Muscle layer of colon (tissue), 2 donors: ENCODE measurements around the gene FCGR3A.

ENCODE experiments used
- H3K27ac ChIP-seq: one replicate; pipeline ENCODE4 v1.7.0; 2013; ENCODE audit warnings: low read depth, mild to moderate bottlenecking, low read length, moderate library complexity
- H3K27me3 ChIP-seq, 2 donors: one replicate each; pipeline ENCODE4 v1.7.0; 2013; ENCODE audit warnings: low read length in 2 of 2, mild to moderate bottlenecking in 2 of 2; ENCODE audit not compliant: insufficient read depth in 2 of 2, control insufficient read depth in 1 of 2
- H3K36me3 ChIP-seq: one replicate; pipeline ENCODE4 v1.7.0; 2013; ENCODE audit warnings: mild to moderate bottlenecking, low read length; ENCODE audit not compliant: insufficient read depth
- H3K4me1 ChIP-seq: one replicate; pipeline ENCODE4 v1.7.0; 2013; ENCODE audit warnings: mild to moderate bottlenecking, low read length; ENCODE audit not compliant: insufficient read depth
- H3K4me3 ChIP-seq, 2 donors: one replicate each; pipeline ENCODE4 v1.7.0; 2013; ENCODE audit warnings: low read length in 2 of 2, low read depth in 1 of 2, mild to moderate bottlenecking in 1 of 2, moderate library complexity in 1 of 2
- H3K9ac ChIP-seq: one replicate; pipeline ENCODE4 v1.7.0; 2013; ENCODE audit warnings: low read length
- H3K9me3 ChIP-seq: one replicate; pipeline ENCODE4 v1.7.0; 2013; ENCODE audit warnings: mild to moderate bottlenecking, low read length
- donor health status: abdominal sarcoma.
- donor health status: Adenocarcinoma of cecum.

Gene FCGR3A

DNA sequence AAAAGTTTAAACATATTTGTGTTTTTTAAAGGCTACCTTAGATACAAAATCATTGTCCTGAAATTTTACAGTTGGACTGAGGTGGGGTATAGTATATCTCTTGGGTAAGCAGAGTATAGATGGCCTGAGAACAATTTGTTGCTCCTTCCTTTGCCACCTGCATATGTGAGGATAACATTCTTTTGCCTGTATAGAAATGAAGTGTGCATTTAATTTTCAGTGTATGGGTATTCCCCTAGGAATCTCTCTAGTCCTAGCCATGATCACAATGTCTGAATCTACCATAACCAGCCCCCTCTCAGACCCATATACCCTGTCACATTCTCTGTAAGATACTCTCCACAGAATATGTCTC, 46.2 kb downstream of the FCGR3A start:
- H3K4me3 ChIP-seq: no peak overlapping the region
- H3K9me3 ChIP-seq: no peaks in the 10 kb centered on the region
- no peaks in the 10 kb centered on the region for H3K36me3 ChIP-seq
- H3K27ac ChIP-seq: no peak overlapping the region
- peaks cover 0 to 4% of the 10 kb centered on the region in 2 donors for H3K27me3 ChIP-seq
- H3K4me1 ChIP-seq: no peaks in the 10 kb centered on the region
- H3K9ac ChIP-seq: no peak overlapping the region

GRCh38 chr1:161502641-161503393, 46.8 kb downstream of the FCGR3A start:
- Histone ChIP-seq H3K4me1 (no peaks in the 10 kb centered on the region), H3K27me3 (peaks cover 0 to 4% of the 10 kb centered on the region in 2 donors), H3K4me3 (no peak overlapping the region), H3K36me3 (no peaks in the 10 kb centered on the region), H3K9ac (no peak overlapping the region), H3K27ac (no peak overlapping the region), H3K9me3 (no peaks in the 10 kb centered on the region)

DNA sequence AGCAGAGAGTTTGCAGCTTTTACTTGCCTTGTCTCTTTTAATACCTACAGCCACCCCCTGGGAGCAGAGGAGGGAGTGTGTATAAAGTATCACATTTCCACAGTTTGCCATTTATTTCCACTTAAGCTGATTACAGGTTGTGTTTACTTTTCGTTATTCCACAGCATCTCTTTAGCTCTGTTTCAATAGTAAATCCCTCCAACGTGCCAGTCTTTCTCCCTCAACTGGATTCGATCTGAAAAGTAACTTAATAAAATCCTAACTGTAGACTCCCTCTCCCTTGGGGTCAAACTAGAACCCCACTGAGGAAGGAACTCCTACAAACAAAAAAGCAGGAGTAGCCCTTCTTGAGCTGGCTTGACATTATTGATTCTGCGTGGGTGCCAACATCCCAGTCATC, 47.4 kb downstream of the FCGR3A start:
- no peaks in the 10 kb centered on the region for H3K9me3 ChIP-seq
- H3K36me3 ChIP-seq: no peaks in the 10 kb centered on the region
- no peak overlapping the region for H3K9ac ChIP-seq
- H3K27ac ChIP-seq: no peak overlapping the region
- H3K4me3 ChIP-seq: no peak overlapping the region
- peaks cover 0 to 4% of the 10 kb centered on the region in 2 donors for H3K27me3 ChIP-seq
- H3K4me1 ChIP-seq: no peaks in the 10 kb centered on the region

GRCh38 chr1:161501234-161501633, 48.4 kb downstream of the FCGR3A start:
- Histone ChIP-seq H3K36me3 (no peaks in the 10 kb centered on the region), H3K4me3 (no peak overlapping the region), H3K9me3 (no peaks in the 10 kb centered on the region), H3K27me3 (peaks cover 0 to 4% of the 10 kb centered on the region in 2 donors), H3K9ac (no peak overlapping the region), H3K27ac (no peak overlapping the region), H3K4me1 (no peaks in the 10 kb centered on the region)

DNA sequence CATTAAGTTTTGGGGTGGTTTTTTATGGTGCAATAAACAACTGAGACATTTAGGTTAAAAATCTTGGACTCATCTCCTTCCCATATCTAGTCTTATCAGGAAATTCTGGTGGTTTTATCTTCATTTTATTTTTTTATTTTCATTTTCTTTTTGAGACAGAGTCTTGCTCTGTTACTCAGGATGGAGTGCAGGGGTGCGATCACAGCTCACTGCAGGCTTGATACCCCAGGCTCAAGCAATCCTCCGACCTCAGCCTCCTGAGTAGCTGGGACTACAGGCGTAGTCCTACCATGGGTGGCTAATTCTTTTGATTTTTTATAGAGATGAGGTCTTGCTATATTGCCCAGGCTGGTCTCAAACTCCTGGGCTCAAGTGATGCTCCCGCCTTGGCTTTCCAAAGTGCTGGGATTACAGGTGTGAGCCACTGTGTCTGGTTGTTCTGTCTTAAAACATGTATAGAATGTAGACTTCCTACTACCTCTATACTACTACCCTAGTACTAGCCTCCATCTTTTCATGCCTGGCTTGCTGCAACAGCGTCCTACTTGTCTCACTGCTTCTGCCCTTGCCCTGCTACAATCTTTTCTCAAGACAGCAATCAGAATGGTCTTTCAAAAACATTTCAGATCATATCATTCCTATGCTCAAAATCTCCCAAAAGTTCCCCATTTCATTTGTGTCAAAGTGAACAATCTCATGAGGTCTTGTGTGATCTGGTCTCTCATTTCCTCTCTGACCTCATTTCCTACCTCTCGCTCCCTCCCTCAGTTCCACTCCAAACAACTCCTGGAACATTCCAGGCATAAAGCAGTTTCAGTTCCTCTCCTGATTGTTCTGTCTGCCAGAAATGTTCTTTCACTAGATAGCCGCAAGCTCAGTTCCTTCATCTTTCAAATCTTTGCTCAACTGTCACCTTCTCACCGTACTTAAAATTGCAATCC, 50.2 kb downstream of the FCGR3A start:
- Histone ChIP-seq H3K9ac (no peak overlapping the region), H3K27me3 (peaks cover 0 to 4% of the 10 kb centered on the region in 2 donors), H3K36me3 (no peaks in the 10 kb centered on the region), H3K9me3 (no peaks in the 10 kb centered on the region), H3K4me3 (no peak overlapping the region), H3K4me1 (no peaks in the 10 kb centered on the region), H3K27ac (no peak overlapping the region)

- Histone ChIP-seq H3K9ac (no peak overlapping the region), H3K27ac (no peak overlapping the region), H3K4me3 (no peak overlapping the region), H3K36me3 (no peaks in the 10 kb centered on the region), H3K4me1 (no peaks in the 10 kb centered on the region), H3K27me3 (peaks cover 0 to 3% of the 10 kb centered on the region in 2 donors), H3K9me3 (no peaks in the 10 kb centered on the region)
These were observed 51.0 kb downstream of the FCGR3A start for GRCh38 chr1:161498646-161499045.

DNA sequence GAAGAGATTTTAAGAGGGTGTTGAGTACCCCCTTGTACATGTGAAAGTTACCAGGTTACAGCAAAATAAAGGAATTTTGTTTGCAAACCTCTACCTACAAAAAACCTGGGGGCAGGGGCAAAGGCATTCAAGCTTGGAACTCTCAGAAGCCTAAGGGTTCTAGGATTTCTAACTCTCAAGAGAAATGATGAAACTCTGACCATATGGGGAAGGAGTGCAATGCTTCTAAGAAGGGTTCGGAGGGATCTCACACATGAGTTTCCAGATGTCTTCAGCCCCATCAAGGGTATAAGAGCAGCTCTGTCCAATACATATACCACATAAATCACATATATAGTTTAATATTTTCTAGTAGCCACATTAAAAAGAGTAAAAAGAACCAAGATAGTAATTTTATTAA, 51.7 kb downstream of the FCGR3A start:
- no peak overlapping the region for H3K9ac ChIP-seq
- H3K9me3 ChIP-seq: no peaks in the 10 kb centered on the region
- no peaks in the 10 kb centered on the region for H3K27me3 ChIP-seq
- H3K36me3 ChIP-seq: no peaks in the 10 kb centered on the region
- H3K4me3 ChIP-seq: no peak overlapping the region
- no peak overlapping the region for H3K27ac ChIP-seq
- no peaks in the 10 kb centered on the region for H3K4me1 ChIP-seq

GRCh38 chr1:161495490-161495889, 54.1 kb downstream of the FCGR3A start:
- Histone ChIP-seq H3K27ac (no peak overlapping the region), H3K4me1 (no peaks in the 10 kb centered on the region), H3K4me3 (no peak overlapping the region), H3K36me3 (no peaks in the 10 kb centered on the region), H3K27me3 (peaks cover 0 to 5% of the 10 kb centered on the region in 2 donors), H3K9me3 (no peaks in the 10 kb centered on the region), H3K9ac (no peak overlapping the region)

DNA sequence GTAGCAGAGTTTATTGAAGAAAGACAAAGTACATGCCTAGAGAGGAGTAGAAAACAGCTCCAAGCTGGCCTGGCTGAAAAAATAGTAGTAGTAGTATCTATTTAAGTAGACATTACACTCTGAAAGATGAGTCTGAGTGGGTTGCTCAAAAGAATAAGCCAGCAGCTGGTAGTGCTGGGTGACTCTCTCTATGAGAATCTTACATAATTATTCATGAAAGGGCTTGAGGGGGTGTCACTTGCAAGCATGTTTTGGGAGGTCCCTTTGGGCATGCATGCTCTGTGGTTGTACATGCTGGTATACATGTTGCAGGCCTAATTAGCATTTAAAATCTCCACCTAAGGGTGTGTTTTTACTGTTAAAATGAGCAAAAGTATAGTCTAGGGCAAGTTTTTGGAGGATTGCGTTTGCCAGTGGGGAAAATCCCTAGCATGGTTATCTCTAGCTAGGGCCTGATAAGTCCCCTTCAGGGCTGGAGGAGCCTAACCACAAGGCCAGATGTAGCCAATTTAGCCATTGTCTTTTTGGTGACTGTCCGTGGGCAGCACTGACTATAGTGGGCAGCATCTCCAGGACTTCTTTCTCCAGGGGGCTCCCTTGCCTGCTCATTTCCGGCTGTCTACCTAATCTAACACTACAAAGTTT, 55.4 kb downstream of the FCGR3A start:
- H3K27me3 ChIP-seq: peaks cover 0 to 5% of the 10 kb centered on the region in 2 donors
- H3K4me3 ChIP-seq: no peak overlapping the region
- H3K9me3 ChIP-seq: no peaks in the 10 kb centered on the region
- H3K27ac ChIP-seq: no peak overlapping the region
- no peaks in the 10 kb centered on the region for H3K36me3 ChIP-seq
- H3K4me1 ChIP-seq: no peaks in the 10 kb centered on the region
- H3K9ac ChIP-seq: no peak overlapping the region

DNA sequence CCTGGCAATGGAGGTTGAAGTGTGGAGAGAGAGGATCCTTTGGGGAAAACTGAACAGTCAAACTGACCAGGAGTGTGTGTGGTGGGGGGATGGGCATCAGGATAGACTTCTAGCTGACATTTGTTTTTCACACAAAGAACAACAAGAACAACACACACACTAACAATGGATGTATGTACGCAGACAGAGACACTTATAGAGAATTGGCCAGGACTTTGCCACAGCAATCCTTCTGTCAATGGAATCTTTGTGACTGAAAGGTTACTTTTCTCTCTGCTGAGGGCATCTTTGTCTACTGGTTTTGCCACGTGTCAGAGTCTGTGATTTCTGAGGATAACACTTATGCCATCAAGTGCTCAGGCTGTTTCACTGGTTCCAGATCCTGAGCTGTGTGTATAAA, 56.8 kb downstream of the FCGR3A start:
- H3K36me3 ChIP-seq: no peaks in the 10 kb centered on the region
- no peak overlapping the region for H3K27ac ChIP-seq
- H3K9me3 ChIP-seq: no peaks in the 10 kb centered on the region
- H3K27me3 ChIP-seq: peaks cover 0 to 8% of the 10 kb centered on the region in 2 donors
- H3K4me1 ChIP-seq: no peaks in the 10 kb centered on the region
- H3K4me3 ChIP-seq: no peak overlapping the region
- H3K9ac ChIP-seq: no peak overlapping the region
